Measurements from ENCODE around the gene MC5R.

MC5R gene

GRCh38 chr18:13823707-13824395 is at the start of gene MC5R:
MC5R (plus strand) TSS chr18:13824149; CDS start chr18:13825766, 1,617 bp downstream.
- DNase-seq (ENCODE audit: low read depth): no peak

DNA sequence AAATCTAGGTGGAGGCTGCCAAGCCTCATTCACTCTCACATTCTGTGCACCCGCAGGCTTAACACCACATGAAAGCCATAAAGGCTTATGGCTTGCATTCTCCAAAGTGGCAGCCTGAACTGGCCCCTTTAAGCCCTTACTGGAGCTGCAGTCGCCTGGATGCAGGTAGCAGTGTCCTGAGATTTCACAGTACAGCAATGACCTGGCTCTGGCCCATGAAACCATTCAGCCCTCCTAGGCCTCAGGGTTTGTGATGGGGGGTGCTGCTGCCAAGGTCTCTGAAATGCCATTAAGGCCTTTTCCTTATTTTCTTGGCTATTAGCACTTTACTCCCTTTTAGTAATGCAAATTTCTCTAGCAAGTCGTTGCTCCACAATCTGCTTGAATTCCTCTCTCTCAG is 48.9 kb upstream of the MC5R start:
- no peak for DNase-seq (ENCODE audit: low read depth)

- DNase-seq (ENCODE audit: low read depth): no peak
Observed at GRCh38 chr18:13791181-13791580, 32.8 kb upstream of the MC5R start.

- no peak for DNase-seq (ENCODE audit: low read depth)
Observed at GRCh38 chr18:13793819-13794218, 30.1 kb upstream of the MC5R start.

DNA sequence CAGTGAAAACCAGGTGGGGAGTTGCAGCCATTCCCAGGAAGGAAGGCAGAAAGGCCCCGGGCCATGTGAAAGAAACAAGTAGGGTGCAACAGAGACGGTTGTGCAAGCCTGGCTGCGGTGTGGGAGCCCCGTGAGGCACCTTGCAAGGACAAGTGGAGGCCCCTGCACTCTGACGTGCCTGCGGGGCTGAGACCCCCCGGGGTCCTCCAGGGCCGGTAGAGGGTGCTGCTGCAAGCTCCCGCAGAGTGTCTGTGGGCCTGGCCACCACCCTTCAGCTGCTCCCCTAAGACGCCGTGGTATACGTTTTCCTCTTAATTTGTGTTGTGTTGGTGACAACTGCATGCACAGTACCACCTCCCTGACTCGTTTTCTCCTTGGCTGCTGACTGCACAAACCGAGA is 27.4 kb upstream of the MC5R start:
- DNase-seq (ENCODE audit: low read depth): no peak

DNA sequence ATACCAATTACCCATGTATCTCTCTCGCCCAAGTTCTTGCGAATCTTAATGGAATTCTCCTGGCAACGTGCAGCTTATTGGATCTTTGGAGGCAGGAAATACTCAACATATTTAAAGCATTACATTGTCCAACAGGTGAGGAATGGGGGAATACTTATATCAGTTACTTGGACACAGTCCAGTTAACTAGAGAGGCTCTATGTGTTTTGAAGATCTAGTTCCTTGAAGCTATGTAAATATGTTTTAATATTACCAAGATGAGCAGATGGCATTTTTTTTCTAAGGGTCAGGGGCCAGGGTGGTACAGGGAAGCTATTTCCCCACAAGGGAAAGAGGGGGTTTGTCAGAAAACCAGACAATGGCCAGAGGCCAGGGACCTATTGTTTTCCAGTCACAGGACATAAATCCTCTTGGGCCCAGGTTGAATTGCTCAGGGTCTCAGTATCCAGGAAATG is 26.8 kb upstream of the MC5R start:
- peak; percentile 83 for DNase-seq (ENCODE audit: low read depth)

DNA sequence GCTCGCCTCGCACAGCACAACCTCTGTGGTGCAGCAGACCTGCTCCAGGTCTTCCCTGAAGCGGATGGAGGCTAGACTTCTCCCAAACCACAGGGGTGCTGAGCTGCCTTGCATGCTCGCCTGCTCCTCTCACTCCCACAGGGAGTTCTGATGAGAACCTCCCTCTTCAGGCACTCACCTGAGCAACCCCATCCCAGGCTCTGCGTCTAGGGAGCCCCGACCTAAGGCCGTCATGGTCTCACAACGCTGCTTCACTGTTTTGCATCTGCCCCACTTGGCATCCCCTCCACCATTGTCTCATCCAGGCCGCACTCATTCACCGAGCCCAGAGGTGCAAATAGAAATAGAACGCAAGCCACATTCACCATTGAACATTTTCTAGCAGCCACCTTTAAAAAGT is 24.6 kb upstream of the MC5R start:
- DNase-seq (ENCODE audit: low read depth): no peak

- no peak for DNase-seq (ENCODE audit: low read depth)
Observed at GRCh38 chr18:13800505-13801259, 23.3 kb upstream of the MC5R start.

GRCh38 chr18:13801260-13801601 is 22.7 kb upstream of the MC5R start:
- DNase-seq (ENCODE audit: low read depth): no peak

DNA sequence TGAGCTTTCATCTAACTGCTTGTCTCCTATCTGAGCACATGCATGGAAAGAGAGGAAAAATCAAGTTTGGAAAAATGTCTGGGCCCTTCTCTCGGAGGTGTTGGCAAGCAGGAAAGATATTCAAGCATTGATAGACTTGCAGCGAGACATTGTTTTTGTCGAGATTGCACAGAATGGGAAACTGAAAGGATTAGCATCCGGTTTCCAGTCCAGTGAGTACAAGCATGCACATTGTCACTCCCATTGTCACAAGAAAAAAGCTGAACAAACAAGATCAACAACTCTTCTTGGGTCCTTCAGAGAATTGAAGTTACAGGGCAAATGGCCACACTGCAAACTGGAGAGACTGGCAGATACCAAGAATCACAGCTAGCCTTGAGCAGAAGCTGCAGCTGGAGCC is 19.6 kb upstream of the MC5R start:
- DNase-seq (ENCODE audit: low read depth): no peak

GRCh38 chr18:13808294-13809042 is 15.5 kb upstream of the MC5R start:
- no peak for DNase-seq (ENCODE audit: low read depth)

DNA sequence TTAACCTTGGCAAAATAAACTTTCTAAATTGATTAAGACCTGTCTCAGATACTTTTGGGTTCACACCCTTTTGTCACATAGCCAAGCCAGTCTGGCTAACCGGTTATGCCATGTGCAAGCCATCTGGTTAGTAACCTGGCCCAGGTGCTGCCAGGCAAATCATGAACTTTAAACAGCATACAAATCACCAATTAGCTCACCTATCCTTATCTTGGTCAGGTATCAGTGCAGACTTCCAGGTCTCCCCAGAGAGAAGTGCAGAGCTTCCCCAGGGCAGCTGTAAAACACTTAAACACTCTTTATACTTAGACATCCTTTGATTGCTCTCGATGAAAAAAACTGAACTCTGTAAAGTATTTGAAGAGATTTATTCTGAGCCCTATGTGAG is 14.9 kb upstream of the MC5R start:
- DNase-seq (ENCODE audit: low read depth): no peak

GRCh38 chr18:13809531-13810255 is 14.3 kb upstream of the MC5R start:
- DNase-seq (ENCODE audit: low read depth): no peak

- DNase-seq (ENCODE audit: low read depth): no peak
Observed at GRCh38 chr18:13810950-13811485, 12.9 kb upstream of the MC5R start.

DNA sequence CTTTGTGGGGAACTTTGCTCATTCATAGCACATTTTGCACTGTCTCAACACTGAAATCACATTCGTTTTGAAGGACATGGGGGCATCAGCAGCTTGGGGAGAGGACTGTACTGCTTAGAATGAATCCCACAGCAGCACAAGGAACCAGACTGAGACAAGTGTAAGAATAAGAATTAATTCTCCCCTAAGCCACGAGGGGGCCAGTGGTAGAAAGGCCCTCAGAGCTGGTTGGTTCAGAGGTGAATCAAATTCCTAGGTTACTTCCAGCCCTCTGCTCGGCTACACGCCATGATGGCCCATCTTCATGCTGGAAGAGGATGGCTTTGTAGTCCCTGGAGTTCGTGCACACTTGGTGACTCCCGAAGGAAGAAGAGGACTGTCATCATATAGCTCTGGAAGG is 12.0 kb upstream of the MC5R start:
- DNase-seq (ENCODE audit: low read depth): no peak

DNA sequence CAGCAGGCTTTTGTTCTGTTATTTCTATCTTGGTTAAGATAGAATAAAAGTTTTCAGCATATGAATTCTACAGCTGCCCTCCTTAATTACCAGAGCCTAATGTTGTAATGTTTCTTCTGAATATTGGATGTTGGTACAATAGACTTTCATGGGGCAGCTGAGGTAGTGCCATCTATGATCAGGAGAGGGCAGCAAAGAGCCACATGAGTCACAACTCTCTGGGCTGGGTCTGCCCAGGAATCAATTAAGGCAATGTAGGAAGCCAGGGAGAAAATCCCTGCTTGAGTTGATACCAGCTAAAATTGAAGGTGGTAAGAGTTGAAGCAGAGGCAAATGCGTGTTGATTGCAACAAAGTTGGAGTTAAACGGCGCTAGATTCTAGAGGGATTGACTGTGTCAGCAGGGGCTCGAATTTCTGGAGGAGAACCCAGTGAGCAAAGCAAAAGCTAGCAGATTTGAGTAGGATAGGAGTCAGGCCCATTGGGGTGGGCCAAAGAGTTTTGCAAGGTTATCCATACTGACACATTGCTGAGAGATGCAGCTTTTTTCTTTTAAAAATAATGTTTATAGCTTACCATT is 10.6 kb upstream of the MC5R start:
- no peak for DNase-seq (ENCODE audit: low read depth)

- DNase-seq (ENCODE audit: low read depth): no peak
Observed at GRCh38 chr18:13826209-13826608, 2.3 kb downstream of the MC5R start.

DNA sequence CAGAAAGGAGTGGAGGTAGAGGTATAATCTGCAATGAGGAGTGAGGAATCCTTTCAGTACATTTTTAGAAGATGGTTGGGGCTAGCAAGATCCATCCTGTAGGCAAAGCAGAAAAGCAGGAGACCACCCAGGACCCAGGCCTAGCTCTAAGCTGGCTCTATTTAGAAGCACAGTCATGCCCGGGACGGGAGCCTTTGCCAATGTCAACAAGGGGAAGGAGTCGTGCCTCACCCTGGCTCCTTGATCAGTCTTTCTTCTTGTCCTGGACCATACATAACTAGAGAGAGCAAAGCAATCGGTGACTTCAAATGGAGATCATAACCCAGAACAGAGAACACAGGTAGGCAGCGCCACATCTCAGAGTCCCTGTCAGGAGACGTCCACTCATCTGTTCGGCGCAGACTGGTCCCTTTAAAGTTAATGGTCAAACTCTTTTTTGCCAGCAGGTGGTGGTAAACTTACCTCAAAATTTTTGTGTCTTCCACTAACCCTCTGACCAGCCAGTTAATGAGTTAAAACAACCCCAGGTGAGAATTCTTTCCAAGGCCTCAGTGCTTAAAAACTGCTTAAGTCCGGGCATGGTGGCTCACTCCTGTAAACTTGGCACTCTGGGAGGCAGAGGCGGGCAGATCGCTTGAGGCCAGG is 8.0 kb downstream of the MC5R start:
- no peak for DNase-seq (ENCODE audit: low read depth)

- DNase-seq (ENCODE audit: low read depth): no peak
Observed at GRCh38 chr18:13834496-13835015, 10.6 kb downstream of the MC5R start.

- DNase-seq (ENCODE audit: low read depth): no peak
Observed at GRCh38 chr18:13835202-13835601, 11.3 kb downstream of the MC5R start.

DNA sequence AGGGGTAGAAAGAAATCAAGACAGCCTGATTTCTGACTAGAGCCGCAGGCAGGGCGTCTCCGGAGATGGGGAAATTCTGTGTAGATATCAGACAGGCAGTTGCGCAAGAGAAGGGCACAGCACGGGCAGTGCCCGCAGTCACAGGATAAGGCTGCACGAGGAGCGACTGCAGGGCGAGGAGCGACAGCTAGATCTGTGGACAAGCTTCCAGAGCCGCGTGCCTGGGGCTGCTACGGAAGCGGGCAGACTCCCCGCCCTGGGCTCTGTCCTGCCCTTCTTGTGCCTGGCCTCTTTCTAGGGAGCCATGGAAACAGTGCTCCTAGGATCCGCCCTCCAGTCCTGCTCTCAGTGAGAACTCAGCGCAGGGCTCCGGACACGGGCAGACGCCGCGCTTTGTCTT is 12.6 kb downstream of the MC5R start:
- no peak for DNase-seq (ENCODE audit: low read depth)

All from HS-27A (cell line).